ENCODE results near the gene GPC6.
A peak's percentile ranks its signal among the peaks of the same experiment; 100 is the strongest.
"Not testable (repeated sequence)": the region's sequence is repeated elsewhere in the genome, so short reads cannot be mapped to it uniquely, and the experiment has no call there.

Gene GPC6

GRCh38 chr13:94201022-94201421 is 974.4 kb downstream of the GPC6 start:
- TF ChIP-seq CTCF (IDR thresholded peaks at IDR 0.05; ENCODE audit: low read length, missing control alignments), result no peak
- DNase-seq (ENCODE audit: low read depth), result no peak
- no peak overlapping the region for H3K4me3 ChIP-seq (replicated peaks; ENCODE audit: low read depth, low read length)

DNA sequence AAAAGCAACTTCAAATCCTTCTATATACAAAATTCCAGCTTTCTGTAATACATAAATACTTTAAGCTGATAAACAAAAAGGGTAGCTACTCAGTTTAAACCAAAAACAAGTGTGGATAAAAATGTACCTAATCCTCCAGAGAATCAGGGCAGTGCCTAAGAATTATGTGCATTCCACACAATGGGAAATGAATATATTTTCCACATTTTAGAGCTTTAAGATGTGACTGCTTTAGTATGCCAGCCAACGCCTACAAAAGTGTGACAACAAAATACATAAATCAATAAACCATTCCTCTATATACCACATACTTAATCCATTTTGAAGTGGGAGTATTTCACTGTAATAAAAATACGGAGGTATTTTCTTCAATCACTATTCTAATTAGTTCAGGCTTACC is 977.6 kb downstream of the GPC6 start:
- DNase-seq (ENCODE audit: low read depth), result no peak
- no peak for TF ChIP-seq CTCF (IDR thresholded peaks at IDR 0.05; ENCODE audit: low read length, missing control alignments)
- H3K4me3 ChIP-seq (replicated peaks; ENCODE audit: low read depth, low read length), result no peak overlapping the region

GRCh38 chr13:94204946-94205345 is 978.3 kb downstream of the GPC6 start:
- TF ChIP-seq CTCF (IDR thresholded peaks at IDR 0.05; ENCODE audit: low read length, missing control alignments), result no peak
- no peak overlapping the region for H3K4me3 ChIP-seq (replicated peaks; ENCODE audit: low read depth, low read length)
- DNase-seq (ENCODE audit: low read depth), result no peak

DNA sequence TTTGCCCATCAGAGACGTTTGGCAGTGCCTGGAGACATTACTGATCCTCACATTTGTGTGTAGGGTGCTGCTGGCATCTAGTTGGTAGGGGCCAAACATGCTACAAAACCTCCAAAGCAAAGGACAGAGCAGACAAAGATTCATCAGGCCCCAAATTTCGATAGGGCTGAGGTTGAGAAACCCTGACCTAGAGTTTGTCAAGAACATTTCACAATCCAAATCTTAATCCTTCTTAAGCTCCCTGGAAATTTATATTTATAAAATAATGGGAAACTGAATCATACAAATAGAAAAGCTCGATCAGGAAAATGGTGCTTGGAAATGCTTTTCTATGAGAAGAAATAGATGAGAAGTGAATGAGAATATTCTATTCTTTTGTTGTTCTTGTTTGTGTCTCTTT is 979.3 kb downstream of the GPC6 start:
- no peak for TF ChIP-seq CTCF (IDR thresholded peaks at IDR 0.05; ENCODE audit: low read length, missing control alignments)
- no peak for DNase-seq (ENCODE audit: low read depth)
- H3K4me3 ChIP-seq (replicated peaks; ENCODE audit: low read depth, low read length), result no peak overlapping the region

- no peak overlapping the region for H3K4me3 ChIP-seq (replicated peaks; ENCODE audit: low read depth, low read length)
- no peak for TF ChIP-seq CTCF (IDR thresholded peaks at IDR 0.05; ENCODE audit: low read length, missing control alignments)
- DNase-seq (ENCODE audit: low read depth), result peak; percentile 43
These were observed 982.5 kb downstream of the GPC6 start for GRCh38 chr13:94209117-94209516.

GRCh38 chr13:94209913-94210312 is 983.3 kb downstream of the GPC6 start:
- not testable (repeated sequence) for H3K4me3 ChIP-seq (replicated peaks; ENCODE audit: low read depth, low read length); DNase-seq (ENCODE audit: low read depth)

- H3K4me3 ChIP-seq (replicated peaks; ENCODE audit: low read depth, low read length), result no peak overlapping the region
- DNase-seq (ENCODE audit: low read depth), result peak; percentile 40
- no peak for TF ChIP-seq CTCF (IDR thresholded peaks at IDR 0.05; ENCODE audit: low read length, missing control alignments)
These were observed 984.2 kb downstream of the GPC6 start for GRCh38 chr13:94210816-94211215.

GRCh38 chr13:94212196-94212595 is 985.6 kb downstream of the GPC6 start:
- TF ChIP-seq CTCF (IDR thresholded peaks at IDR 0.05; ENCODE audit: low read length, missing control alignments), result no peak
- H3K4me3 ChIP-seq (replicated peaks; ENCODE audit: low read depth, low read length), result no peak overlapping the region
- DNase-seq (ENCODE audit: low read depth), result no peak
